SK-N-MC (cell line): ENCODE measurements around the gene PPP1R1B.

Experiments used
- EZH2 ChIP-seq: fragments of 200-600 bp; sonication (generic); IDR thresholded peaks from one replicate; pipeline ENCODE4 v1.6.1; 2017; ENCODE audit warnings: antibody characterized with exemption
- POLR2AphosphoS5 ChIP-seq: IDR thresholded peaks from 2 replicates; pipeline ENCODE4 v1.6.1; 2012; ENCODE audit warnings: mild to moderate bottlenecking, low read depth, low read length, borderline replicate concordance

DNA sequence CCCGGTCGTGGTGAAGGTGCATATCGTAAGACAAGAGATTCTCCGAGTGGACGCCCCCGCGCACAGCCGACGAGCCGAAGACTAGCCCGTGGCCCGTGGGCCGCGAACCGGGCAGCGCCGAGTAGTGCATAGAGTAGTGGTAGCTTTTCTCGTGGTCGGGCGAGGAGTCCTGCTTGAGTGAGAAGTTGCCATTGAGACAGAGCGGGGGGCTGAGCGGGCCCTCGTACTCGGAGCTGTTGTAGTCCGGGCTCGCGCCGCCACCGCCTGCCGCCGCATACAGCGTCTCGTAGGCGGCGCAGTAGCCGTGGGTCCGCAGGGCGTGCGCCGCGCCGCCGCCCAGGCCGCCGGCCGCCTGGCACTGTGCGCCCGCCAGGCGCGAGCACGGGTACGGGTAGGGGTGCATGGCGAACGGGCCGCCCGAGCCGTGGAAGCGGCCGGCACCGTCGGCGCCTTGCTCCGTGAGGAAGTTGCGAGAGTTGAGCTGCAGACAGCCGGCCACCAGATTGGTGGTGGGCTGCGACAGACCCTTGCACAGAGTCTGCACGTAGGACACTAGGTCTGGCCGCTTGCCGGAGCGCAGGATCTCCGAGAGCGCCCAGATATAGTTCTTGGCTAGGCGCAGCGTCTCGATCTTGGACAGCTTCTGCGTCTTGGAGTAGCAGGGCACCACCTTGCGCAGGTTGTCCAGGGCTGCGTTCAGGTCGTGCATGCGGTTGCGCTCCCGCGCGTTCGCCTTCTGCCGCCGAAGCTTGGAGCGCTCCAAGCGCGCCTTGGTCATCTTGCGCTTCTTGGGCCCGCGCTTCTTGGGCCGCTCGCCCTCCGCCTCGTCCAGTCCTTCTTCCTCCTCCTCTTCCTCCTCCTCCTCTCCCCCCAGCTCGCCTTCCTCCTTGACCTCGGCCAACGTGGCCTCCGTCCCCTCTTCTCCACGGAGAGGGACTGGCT lies 21.0 kb upstream of the PPP1R1B start:
- no peak for TF ChIP-seq POLR2AphosphoS5
- TF ChIP-seq EZH2 = no peak
